T-helper 1 cell treated with Interleukin-12 subunit alpha and Interleukin-12 subunit beta and Interleukin-4 antibody, amounts not matched to agents 30 μg/mL and 1 μg/mL, for 36 hours (primary cell): Measurements from ENCODE around the gene ARSB.

Source experiments
- H3K27ac Mint-ChIP-seq: one replicate; pipeline ENCODE4 v1.8.0; 2021; ENCODE audit warnings: mild to moderate bottlenecking, mixed read lengths
- H3K27me3 Mint-ChIP-seq: one replicate; pipeline ENCODE4 v1.8.0; 2021; ENCODE audit warnings: low read depth, mixed read lengths
- H3K36me3 Mint-ChIP-seq: one replicate; pipeline ENCODE4 v1.8.0; 2021; ENCODE audit warnings: low read depth, mixed read lengths
- H3K4me1 Mint-ChIP-seq: one replicate; pipeline ENCODE4 v1.8.0; 2021; ENCODE audit warnings: low read depth, mixed read lengths
- H3K4me3 Mint-ChIP-seq: one replicate; pipeline ENCODE4 v1.8.0; 2021; ENCODE audit warnings: mild to moderate bottlenecking, moderate library complexity, mixed read lengths
- H3K9me3 Mint-ChIP-seq: one replicate; pipeline ENCODE4 v1.8.0; 2021; ENCODE audit warnings: mixed read lengths

The ARSB gene

DNA sequence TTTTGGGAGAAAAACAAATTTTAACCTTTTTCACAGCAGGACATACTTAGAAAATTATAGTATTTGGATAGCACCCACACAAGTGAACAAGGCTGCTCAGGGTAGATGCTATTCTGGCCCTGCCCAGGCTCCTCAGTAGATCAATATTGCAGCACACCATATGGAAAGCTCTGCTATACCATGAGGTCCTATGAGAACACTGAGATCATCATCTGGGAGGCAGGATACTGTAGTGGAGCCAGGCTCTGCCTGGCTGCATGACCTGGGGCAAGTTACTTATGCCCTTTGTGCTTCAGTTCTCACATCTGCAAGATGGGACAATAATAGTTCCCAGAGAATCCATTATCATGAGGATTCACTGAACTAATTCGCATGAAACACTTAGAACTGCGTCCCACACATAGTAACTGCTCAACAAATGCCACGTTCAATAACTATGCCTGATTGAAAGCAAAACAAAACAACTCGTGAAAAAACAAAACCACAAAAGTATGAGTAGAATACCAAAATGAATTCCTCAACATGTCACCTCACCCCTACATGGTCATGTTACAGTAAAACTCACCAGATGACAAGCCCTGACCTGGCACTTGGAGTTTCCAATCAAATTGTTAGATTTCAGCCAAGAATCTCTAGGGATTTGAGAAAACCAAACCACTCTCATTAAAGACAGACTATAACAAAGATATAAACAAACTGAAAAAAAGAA, 31.9 kb downstream of the ARSB start:
- no peaks in the 10 kb centered on the region for H3K27me3 Mint-ChIP-seq
- peaks cover 11% of the 10 kb centered on the region for H3K36me3 Mint-ChIP-seq
- H3K4me1 Mint-ChIP-seq, result peaks cover 20% of the 10 kb centered on the region
- peak overlapping the region; percentile 73 for H3K27ac Mint-ChIP-seq
- no peak overlapping the region for H3K4me3 Mint-ChIP-seq
- H3K9me3 Mint-ChIP-seq, result no peaks in the 10 kb centered on the region

DNA sequence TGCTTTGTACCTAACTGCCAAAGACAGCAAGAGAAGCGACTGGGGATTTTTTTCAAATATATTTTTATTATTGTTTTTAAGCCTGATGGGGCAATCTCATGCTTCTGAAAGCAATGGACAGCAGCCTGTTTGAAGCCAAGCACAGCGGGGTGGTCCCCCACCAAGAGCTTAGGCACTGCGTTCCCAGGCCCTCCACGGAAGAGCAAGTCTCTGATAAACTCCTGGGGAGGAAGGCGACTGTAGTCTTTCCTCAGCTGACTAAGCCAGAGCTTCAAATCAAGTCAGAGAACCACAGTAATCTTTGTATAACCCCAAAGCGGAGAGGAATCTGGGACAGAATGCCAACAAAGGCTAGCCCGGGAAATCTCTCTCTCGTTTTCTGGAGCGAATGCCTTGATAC, 54.4 kb downstream of the ARSB start:
- no peak overlapping the region for H3K4me3 Mint-ChIP-seq
- no peaks in the 10 kb centered on the region for H3K27me3 Mint-ChIP-seq
- no peak overlapping the region for H3K27ac Mint-ChIP-seq
- H3K36me3 Mint-ChIP-seq, result no peaks in the 10 kb centered on the region
- H3K4me1 Mint-ChIP-seq, result no peaks in the 10 kb centered on the region
- H3K9me3 Mint-ChIP-seq, result no peaks in the 10 kb centered on the region

DNA sequence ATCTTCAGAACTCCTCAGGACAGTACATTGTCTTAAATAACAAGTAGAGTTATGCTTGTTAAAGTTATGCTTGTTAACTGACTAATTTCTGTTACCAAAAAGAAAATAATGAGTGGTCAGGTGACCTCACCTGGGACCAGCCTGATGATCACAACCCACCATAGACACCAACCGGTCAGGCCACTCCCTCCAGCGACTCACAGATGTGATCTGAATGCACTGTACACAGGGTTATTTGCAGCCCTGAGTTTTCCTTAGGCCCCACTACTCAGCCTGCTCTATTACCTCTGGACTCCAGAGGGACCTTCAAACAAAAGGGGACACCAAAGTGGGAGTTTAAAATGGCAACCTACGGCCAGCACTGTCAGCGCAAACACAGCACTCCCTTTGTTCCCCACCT, 55.3 kb downstream of the ARSB start:
- Mint-ChIP-seq H3K36me3 (no peaks in the 10 kb centered on the region), H3K27me3 (no peaks in the 10 kb centered on the region), H3K27ac (no peak overlapping the region), H3K4me3 (no peak overlapping the region), H3K9me3 (no peaks in the 10 kb centered on the region), H3K4me1 (no peaks in the 10 kb centered on the region)

DNA sequence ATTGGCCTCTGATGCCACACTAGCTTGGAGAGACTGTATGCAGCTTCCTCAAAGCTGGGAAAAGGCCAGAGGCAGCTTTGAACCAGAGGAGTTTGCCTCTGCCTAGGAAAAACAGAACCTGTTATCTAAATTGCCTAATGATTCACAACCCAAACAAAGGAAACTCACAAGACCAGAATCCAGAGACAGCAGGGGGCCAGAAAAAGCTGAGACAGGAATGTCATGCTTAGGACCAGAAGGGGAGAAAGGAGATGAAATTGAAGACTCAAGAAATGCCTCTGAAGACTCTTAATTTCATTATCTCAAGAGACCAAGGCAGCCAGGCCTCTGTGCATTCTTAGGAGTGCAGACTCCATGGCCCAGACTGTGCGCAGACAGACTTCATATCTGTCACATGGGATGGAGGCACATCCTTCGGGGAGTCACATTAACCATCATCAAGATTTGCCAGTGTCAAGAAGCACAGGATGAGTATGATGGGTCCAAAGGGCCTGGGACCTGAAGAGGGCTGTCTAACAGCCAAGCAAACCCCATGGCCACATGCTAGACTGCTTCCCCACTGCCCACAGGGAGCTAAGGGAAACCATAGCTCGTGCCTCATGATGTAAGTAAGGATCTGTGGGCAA, 57.3 kb downstream of the ARSB start:
- H3K27ac Mint-ChIP-seq, result no peak overlapping the region
- no peaks in the 10 kb centered on the region for H3K9me3 Mint-ChIP-seq
- no peaks in the 10 kb centered on the region for H3K27me3 Mint-ChIP-seq
- no peaks in the 10 kb centered on the region for H3K36me3 Mint-ChIP-seq
- no peaks in the 10 kb centered on the region for H3K4me1 Mint-ChIP-seq
- no peak overlapping the region for H3K4me3 Mint-ChIP-seq

DNA sequence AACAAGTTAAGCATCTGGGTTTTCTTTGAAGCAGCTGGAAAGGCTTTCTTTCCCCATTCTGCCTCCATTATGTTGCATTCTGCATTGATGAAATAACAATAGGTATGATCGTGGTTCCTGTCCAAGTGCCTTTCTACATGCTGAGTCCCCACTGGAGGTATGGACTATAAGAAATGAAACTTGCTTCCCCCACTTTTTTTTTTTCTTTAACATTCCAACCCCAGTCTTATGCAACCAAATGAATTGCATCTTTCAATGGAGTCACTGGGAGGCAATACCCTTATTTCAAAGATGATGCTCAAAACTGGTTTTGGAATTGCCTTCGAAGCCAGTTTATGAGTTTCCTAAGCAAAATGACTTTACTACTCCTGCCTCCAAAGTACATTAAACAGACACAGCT, 58.9 kb downstream of the ARSB start:
- H3K27ac Mint-ChIP-seq, result no peak overlapping the region
- peaks cover 1% of the 10 kb centered on the region for H3K36me3 Mint-ChIP-seq
- H3K4me3 Mint-ChIP-seq, result no peak overlapping the region
- no peaks in the 10 kb centered on the region for H3K4me1 Mint-ChIP-seq
- no peaks in the 10 kb centered on the region for H3K9me3 Mint-ChIP-seq
- no peaks in the 10 kb centered on the region for H3K27me3 Mint-ChIP-seq

DNA sequence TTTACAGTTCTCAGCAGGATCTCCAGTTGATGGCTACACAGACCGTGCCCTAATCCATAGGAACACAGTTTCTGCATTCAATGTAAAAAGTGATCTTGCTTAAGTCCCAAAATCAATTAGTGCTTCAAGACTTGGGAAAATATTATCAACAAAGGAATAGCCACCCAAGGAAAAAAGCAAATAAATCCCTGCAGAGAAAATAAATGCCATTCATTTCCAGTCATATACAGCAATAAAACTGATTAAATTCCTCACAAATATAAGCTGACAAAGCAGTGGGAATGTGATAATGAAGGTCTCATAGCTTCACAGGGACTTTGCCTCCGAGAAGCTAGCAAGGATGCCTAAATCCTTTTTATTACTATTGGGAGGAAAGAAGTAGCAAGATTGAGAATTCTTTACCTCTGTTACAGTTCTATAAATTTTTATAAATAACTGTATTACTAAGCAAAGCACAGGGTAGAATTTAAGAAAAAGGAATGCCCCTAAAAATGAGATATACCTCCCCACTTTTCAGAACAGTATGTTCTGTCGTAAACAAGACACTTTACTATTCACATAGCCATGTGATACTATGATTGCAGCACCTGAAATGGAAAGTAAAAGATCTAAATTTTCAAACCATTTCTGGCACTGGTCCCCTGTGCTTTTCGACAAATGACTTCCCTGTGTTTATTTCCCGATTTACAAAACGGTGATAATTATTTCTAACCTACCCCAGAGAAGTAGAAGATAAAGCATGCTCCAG, 59.8 kb downstream of the ARSB start:
- no peak overlapping the region for H3K27ac Mint-ChIP-seq
- H3K36me3 Mint-ChIP-seq, result peaks cover 1% of the 10 kb centered on the region
- no peaks in the 10 kb centered on the region for H3K9me3 Mint-ChIP-seq
- no peak overlapping the region for H3K4me3 Mint-ChIP-seq
- H3K27me3 Mint-ChIP-seq, result no peaks in the 10 kb centered on the region
- no peaks in the 10 kb centered on the region for H3K4me1 Mint-ChIP-seq

DNA sequence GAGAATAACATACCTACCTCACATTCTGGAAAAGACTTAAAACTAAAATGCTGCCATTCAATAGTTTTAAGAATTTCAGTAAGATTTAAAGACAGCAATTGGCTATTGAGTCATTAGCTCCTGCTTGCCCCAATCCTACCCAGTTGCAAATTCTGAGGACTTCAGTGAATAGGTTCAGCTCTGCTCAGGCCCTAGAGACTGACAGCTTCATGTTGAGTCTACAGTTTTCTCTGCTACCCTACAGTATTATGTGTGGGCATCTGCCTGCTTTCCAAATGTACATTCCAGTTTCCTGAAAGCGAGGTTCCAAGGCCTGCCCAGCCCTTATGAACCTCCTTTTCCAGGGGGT, 61.5 kb downstream of the ARSB start:
- H3K9me3 Mint-ChIP-seq, result no peaks in the 10 kb centered on the region
- H3K4me1 Mint-ChIP-seq, result no peaks in the 10 kb centered on the region
- H3K27ac Mint-ChIP-seq, result no peak overlapping the region
- no peaks in the 10 kb centered on the region for H3K27me3 Mint-ChIP-seq
- H3K4me3 Mint-ChIP-seq, result no peak overlapping the region
- peaks cover 1% of the 10 kb centered on the region for H3K36me3 Mint-ChIP-seq

DNA sequence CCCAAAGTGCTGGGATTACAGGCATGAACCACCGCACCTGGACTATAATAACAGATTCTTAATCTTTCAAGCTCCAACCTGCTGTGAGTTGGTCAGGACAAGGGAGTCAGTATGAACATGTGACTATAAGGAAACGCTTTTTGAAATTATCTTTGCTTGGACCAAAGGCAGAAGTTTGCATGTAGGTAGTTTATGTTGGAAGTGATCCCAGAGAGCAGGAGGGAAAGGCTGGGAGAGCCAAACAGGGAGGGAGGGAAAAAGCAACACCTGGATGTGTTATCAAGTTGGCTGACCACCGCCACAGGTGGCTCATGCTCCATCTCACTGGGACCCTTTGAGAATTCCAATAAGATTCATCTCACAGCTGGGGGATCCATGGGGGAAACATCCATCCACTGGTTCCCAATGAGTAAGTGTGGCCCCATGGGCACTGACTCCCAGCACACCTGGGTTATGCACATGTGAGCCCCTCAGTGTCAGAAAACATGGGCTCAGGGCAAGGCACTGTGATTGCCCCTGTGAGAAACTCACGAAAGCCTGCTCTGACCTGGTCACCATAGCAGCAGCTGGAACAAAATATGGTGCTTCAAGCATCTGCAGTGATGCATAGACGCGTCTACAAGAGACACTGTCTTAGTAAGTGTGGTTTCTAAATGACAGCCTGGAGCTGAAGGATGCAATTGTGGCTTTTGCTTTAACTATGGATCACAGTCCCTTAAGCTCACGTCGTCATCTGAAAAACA, 62.1 kb downstream of the ARSB start:
- no peak overlapping the region for H3K27ac Mint-ChIP-seq
- H3K4me1 Mint-ChIP-seq, result no peaks in the 10 kb centered on the region
- H3K9me3 Mint-ChIP-seq, result no peaks in the 10 kb centered on the region
- H3K27me3 Mint-ChIP-seq, result no peaks in the 10 kb centered on the region
- no peak overlapping the region for H3K4me3 Mint-ChIP-seq
- peaks cover 1% of the 10 kb centered on the region for H3K36me3 Mint-ChIP-seq

DNA sequence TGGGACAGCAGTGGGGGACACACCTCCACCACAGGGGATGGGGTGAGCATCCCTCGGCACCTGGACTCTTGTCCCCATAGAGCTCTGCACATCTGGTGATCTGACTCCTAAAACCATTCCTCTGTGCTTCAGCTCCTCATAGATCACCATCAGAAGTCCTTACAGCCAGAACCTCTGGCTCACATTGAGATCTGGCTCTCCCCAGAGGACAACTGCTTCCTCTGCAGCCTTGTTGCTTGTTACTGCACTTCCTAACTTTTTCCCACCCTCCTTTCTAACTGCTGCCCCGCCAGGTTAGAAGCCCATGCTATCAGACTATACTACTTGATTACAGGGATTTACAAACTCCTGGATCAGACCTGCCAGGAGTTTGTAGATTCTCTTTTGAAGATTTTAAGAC, 64.5 kb downstream of the ARSB start:
- Mint-ChIP-seq H3K9me3 (no peaks in the 10 kb centered on the region), H3K4me3 (no peak overlapping the region), H3K27me3 (no peaks in the 10 kb centered on the region), H3K36me3 (peaks cover 1% of the 10 kb centered on the region), H3K27ac (no peak overlapping the region), H3K4me1 (no peaks in the 10 kb centered on the region)

DNA sequence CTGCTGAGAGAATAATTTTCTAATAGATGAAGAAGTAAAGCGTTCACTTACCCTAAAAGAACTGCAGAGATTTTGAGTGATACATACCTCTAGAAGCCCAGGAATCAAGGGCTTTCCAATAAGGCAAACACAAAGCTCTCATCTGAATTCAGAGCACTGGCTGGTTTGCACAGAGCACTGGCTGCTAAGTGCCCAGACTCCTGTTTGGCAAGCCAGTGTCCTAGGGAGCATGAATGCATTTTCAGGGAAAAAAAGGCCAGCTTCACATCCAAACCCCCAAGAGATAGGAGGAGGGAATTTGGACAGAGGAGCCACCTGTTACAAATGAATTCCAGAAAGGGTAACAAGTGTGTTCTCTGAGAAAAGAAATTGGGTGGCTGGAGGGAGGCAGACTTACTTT, 65.3 kb downstream of the ARSB start:
- Mint-ChIP-seq H3K4me3 (no peak overlapping the region), H3K9me3 (no peaks in the 10 kb centered on the region), H3K4me1 (no peaks in the 10 kb centered on the region), H3K36me3 (peaks cover 1% of the 10 kb centered on the region), H3K27me3 (no peaks in the 10 kb centered on the region), H3K27ac (no peak overlapping the region)

DNA sequence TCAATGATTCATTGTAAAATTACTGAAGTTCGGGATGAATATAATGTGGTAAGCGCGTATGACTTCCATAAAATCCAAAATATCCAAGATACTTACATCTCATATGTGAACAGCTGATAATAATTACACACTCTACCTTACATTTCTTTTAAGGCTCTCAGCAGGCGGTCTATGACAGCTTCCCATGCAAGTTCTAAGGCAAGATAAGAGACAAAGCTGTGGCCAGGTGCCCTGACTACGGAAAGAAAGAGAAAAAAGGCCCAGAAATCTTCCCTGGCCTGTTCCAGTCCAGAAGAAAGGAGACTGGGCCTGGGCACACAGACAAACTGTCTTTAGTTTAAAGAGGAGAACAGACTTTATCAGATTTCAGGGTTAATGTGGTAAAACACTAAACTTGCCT, 69.1 kb downstream of the ARSB start:
- no peak overlapping the region for H3K4me3 Mint-ChIP-seq
- H3K9me3 Mint-ChIP-seq, result no peaks in the 10 kb centered on the region
- H3K27ac Mint-ChIP-seq, result no peak overlapping the region
- H3K27me3 Mint-ChIP-seq, result no peaks in the 10 kb centered on the region
- peaks cover 3% of the 10 kb centered on the region for H3K4me1 Mint-ChIP-seq
- no peaks in the 10 kb centered on the region for H3K36me3 Mint-ChIP-seq

DNA sequence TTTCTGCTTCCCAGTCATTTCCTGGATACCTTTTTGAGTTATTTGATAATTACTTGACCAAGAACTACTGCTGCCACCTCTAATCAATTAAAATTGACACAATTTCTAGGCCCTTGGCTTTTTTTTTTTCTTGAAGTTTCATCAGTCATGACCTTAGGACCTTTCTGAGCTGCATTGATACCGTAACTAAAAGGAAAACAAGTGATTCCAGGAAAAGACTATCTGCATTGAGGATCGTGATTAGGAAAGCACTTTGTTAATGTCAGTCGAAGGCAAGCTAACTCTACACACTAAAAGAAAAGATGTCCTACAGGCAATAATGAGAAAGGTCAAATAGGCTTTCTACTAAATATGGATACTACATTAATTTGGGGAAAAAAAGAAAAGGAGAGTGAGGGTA, 69.9 kb downstream of the ARSB start:
- no peak overlapping the region for H3K4me3 Mint-ChIP-seq
- no peaks in the 10 kb centered on the region for H3K9me3 Mint-ChIP-seq
- H3K4me1 Mint-ChIP-seq, result peaks cover 3% of the 10 kb centered on the region
- H3K27me3 Mint-ChIP-seq, result no peaks in the 10 kb centered on the region
- H3K36me3 Mint-ChIP-seq, result no peaks in the 10 kb centered on the region
- H3K27ac Mint-ChIP-seq, result no peak overlapping the region

DNA sequence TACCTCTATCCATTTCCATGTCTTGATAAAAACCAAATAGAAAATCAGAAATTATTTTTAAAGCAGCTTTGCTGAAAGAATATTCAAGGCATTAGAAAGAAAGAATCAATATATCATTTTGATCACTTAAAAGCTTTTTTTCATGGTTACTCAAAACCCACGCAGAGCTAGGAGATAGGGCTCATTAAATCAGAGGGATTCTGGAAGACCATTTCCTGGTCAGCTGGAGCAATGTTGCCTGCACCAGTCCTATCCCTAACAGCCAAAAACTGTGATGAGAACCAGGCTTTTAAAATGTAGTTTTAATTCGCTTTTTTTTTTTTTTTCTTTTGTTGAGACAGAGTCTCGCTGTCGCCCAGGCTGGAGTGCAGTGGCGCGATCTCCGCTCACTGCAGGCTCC, 72.3 kb downstream of the ARSB start:
- H3K4me1 Mint-ChIP-seq, result peaks cover 7% of the 10 kb centered on the region
- H3K4me3 Mint-ChIP-seq, result no peak overlapping the region
- H3K27ac Mint-ChIP-seq, result no peak overlapping the region
- H3K36me3 Mint-ChIP-seq, result no peaks in the 10 kb centered on the region
- H3K9me3 Mint-ChIP-seq, result no peaks in the 10 kb centered on the region
- H3K27me3 Mint-ChIP-seq, result no peaks in the 10 kb centered on the region

DNA sequence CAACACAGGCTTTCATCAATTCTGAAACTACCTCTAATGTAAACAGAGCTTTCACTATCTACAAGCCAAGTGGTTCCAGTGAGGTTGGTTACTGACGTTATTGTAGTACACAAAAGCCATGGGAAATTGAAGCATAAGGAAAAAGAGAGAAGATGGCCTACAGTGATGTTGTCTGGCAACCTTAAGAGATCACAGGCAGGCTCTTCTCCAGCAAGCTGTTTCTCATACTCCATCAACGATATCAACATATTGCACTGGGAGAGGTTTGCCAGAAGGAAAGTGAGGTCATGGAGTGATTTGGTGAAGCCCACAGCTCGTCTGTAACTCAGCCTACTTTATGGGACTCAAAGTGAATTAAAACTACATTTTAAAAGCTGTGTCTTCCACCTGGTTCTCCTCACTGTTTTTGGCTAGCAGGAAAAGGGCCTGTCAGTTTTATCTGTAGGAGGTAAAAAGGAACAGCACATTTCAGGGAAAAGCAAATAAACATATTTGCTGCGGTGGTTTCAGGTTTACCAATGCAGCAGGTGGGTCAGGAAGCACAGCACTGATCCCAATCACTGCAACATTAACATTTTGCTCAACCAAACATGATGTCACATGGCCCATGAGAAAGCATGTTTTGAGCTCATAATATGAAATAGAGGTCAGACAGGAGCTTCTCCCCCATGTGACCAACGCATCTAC, 72.9 kb downstream of the ARSB start:
- no peaks in the 10 kb centered on the region for H3K27me3 Mint-ChIP-seq
- H3K4me1 Mint-ChIP-seq, result peaks cover 12% of the 10 kb centered on the region
- H3K36me3 Mint-ChIP-seq, result no peaks in the 10 kb centered on the region
- H3K9me3 Mint-ChIP-seq, result no peaks in the 10 kb centered on the region
- H3K27ac Mint-ChIP-seq, result no peak overlapping the region
- H3K4me3 Mint-ChIP-seq, result no peak overlapping the region
